GM18508 (cell line): ENCODE results near the gene COL5A1.

ENCODE experiments used
- ATAC-seq: cut with Tn5 transposase; IDR thresholded peaks from one replicate; pipeline ENCODE4 v1.9.1; 2021; ENCODE audit warnings: moderate number of reproducible peaks; ENCODE audit not compliant: insufficient read depth, unreplicated experiment

The COL5A1 gene

GRCh38 chr9:134722120-134722701, 80.6 kb downstream of the COL5A1 start:
- no peak for ATAC-seq

DNA sequence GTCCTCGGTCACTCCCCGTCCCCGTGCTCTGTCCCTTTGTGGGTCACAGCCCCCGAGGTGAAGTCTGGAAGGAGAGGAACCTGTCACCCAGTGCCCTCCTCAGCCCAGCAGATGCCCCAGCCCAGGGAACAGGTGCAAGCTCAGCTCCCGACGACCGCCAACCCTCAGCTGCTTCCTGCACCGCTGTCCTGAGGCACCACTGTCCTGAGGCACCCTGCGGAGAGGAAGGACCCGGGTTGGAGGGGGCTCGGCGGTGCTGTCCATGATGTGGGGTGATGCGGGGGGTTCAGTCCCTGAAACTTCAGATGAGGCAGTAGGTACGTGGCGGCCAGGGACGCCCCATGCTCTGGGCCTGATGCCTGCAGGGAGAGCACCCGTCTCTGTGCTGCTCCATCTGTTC, 81.4 kb downstream of the COL5A1 start:
- no peak for ATAC-seq

- ATAC-seq, result no peak
These were observed 82.0 kb downstream of the COL5A1 start for GRCh38 chr9:134723491-134724190.

DNA sequence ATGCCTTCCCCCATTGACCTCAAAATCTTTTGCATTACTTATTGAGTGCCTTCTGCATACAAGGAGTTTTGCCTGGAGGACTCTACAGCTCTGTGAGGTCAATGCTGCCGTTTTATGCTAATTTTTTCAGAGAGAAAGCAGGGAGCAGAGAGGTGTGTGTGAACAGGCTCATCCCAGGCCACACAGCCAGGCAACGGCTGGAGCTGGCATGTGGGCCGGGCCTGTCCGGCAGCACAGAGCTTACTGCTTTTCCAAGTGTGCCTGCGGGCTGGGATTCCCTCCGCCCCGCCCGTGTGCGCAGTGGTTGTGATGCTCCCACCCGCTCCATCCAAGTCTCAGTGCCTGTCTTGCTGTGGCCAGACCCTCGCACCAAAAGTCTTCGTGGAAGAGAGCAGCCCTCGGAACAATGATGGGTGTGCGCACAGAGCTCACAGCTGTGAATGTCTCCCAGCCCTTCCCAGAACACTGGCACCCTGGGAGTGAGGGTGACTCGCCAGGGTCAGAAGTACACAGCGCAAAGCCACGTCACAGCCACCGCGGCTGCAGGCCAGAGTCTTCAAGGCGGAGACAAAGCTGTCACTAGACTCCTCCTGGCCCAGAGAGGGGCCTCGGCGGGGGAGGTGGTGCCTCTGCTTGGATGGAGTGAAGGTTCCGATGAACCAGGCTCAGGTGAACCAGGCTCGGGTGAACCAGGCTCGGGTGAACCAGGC, 82.8 kb downstream of the COL5A1 start:
- ATAC-seq, result no peak

GRCh38 chr9:134724912-134725604, 83.5 kb downstream of the COL5A1 start:
- no peak for ATAC-seq

DNA sequence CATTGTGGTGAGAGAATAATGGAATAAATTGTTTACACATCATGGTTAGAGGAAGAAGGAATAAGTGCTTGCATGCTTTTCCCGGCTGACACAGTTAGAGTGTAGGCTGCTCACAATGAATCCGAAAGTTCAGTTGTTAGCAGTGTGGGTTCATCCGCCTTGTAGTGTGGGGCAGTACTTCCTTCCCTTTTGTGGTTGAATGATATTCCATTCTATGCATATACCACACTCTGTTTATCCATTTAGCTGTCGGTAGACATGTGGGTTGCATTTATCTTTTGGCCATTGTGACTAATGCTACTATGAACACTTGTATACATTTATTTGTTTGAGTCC, 84.0 kb downstream of the COL5A1 start:
- ATAC-seq, result no peak

GRCh38 chr9:134726026-134726721, 84.6 kb downstream of the COL5A1 start:
- no peak for ATAC-seq

GRCh38 chr9:134726722-134727034, 85.1 kb downstream of the COL5A1 start:
- ATAC-seq, result no peak

- no peak for ATAC-seq
These were observed 86.6 kb downstream of the COL5A1 start for GRCh38 chr9:134728021-134728795.

- ATAC-seq, result no peak
These were observed 87.3 kb downstream of the COL5A1 start for GRCh38 chr9:134728801-134729495.

GRCh38 chr9:134730011-134730760, 88.6 kb downstream of the COL5A1 start:
- no peak for ATAC-seq

- no peak for ATAC-seq
These were observed 89.3 kb downstream of the COL5A1 start for GRCh38 chr9:134730761-134731496.

GRCh38 chr9:134731497-134732391, 90.1 kb downstream of the COL5A1 start:
- no peak for ATAC-seq

DNA sequence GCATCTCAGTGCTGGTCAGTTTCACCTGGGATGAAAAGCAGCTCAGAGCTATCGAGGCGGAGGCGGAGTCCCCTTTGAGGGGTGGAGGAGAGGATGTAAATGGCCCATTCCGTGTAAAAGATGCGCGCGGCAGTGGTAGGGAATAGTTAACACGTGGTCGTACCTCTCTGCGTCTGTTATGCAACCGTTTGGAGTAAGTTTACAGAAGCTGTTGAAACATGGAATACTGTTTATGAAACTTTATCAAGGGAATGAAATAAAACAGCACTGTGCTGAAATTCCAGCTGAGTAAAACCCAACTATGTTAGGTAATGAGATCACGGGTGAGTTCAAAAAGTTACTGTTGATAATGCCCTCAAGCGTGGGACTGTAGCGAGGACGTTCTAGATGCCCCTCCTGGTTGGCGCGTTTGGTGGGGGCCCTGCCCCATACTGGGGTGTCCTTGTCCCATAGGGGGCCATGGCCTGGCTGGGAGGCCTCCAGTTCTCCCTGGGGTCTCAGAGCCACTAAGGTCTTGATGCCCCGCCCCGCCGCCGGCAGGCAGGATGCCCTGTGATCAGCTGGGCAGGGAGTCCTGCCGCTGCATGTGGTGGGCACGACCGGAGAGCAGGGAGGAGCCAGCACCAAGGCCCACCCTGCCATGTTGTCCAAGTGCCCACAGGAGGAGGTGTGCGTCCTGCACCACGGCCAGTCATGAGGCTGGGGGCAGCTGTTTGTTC, 90.9 kb downstream of the COL5A1 start:
- no peak for ATAC-seq

- no peak for ATAC-seq
These were observed 92.1 kb downstream of the COL5A1 start for GRCh38 chr9:134733480-134734232.

GRCh38 chr9:134734270-134734669, 92.7 kb downstream of the COL5A1 start:
- ATAC-seq, result no peak
